Measurements from ENCODE around the gene SOX18. TPM values are rescaled to one million over a fixed set of nuclear protein-coding genes. Genes with fewer than 3 reads are reported as not detected.

Gene SOX18
- total RNA-seq, 4 donors from 2014 or later: 7.5 to 16.9 (median 10.6) TPM

- H3K27me3 ChIP-seq: no peaks in the 10 kb centered on the region
- H3K9me3 ChIP-seq: no peaks in the 10 kb centered on the region
- DNase-seq: no peak
- peaks cover 25 to 31% of the 10 kb centered on the region in 2 donors for H3K36me3 ChIP-seq
- TF ChIP-seq POLR2A (IDR thresholded peaks at IDR 0.05): no peak
- TF ChIP-seq, protein P1, sequence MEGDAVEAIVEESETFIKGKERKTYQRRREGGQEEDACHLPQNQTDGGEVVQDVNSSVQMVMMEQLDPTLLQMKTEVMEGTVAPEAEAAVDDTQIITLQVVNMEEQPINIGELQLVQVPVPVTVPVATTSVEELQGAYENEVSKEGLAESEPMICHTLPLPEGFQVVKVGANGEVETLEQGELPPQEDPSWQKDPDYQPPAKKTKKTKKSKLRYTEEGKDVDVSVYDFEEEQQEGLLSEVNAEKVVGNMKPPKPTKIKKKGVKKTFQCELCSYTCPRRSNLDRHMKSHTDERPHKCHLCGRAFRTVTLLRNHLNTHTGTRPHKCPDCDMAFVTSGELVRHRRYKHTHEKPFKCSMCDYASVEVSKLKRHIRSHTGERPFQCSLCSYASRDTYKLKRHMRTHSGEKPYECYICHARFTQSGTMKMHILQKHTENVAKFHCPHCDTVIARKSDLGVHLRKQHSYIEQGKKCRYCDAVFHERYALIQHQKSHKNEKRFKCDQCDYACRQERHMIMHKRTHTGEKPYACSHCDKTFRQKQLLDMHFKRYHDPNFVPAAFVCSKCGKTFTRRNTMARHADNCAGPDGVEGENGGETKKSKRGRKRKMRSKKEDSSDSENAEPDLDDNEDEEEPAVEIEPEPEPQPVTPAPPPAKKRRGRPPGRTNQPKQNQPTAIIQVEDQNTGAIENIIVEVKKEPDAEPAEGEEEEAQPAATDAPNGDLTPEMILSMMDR (IDR thresholded peaks at IDR 0.05): no peak
- H3K4me3 ChIP-seq (replicated peaks in 1 of 3): no peak overlapping the region
- no peak overlapping the region for H3K27ac ChIP-seq
- peaks cover 7 to 29% of the 10 kb centered on the region in 2 donors for H3K4me1 ChIP-seq
- WGBS, 2 donors: 81 to 82% methylated on average over 11 to 17 of the region's 17 CpGs
- intact Hi-C loops (cut with DNase I): no loop called here
Observed at GRCh38 chr20:64035066-64035932, 14.1 kb downstream of the SOX18 start.

DNA sequence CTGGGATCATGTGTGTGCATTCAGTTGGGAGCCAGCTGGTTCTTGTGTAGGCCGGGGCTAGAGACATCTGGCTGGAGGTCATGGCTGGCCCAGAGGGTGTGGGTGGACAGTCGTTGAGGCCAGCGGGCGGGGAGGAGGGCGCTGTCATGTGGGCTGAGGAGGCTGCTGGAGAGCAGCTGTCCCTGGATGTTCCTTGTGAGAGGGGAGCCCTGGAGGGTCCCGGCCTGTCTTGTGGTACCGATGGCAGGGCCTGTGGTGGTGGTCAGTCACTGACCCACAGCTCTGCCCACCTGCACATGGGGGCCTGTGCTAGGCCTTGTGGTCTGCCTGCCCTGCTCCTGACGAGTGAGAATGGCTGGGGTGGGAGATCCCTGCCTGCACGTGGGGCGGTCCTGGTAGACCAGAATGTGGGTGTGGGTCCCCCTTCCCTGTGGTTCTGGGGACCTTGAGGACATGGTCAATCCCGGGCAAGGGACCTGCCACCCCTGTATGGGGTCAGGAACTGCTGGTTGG lies 15.4 kb downstream of the SOX18 start:
- Histone ChIP-seq H3K27me3 (no peaks in the 10 kb centered on the region), H3K4me1 (peaks cover 7 to 17% of the 10 kb centered on the region in 2 donors), H3K27ac (no peak overlapping the region), H3K4me3 (replicated peaks in 1 of 3) (no peak overlapping the region), H3K36me3 (peaks cover 38 to 42% of the 10 kb centered on the region in 2 donors), H3K9me3 (no peaks in the 10 kb centered on the region)
- DNase-seq: no peak
- intact Hi-C loops (cut with DNase I): no loop called here
- 79 to 87% methylated on average over 7 to 10 of the region's 11 CpGs for WGBS, 2 donors
- no peak for TF ChIP-seq POLR2A (IDR thresholded peaks at IDR 0.05)
- TF ChIP-seq, protein P1 (IDR thresholded peaks at IDR 0.05): no peak

DNA sequence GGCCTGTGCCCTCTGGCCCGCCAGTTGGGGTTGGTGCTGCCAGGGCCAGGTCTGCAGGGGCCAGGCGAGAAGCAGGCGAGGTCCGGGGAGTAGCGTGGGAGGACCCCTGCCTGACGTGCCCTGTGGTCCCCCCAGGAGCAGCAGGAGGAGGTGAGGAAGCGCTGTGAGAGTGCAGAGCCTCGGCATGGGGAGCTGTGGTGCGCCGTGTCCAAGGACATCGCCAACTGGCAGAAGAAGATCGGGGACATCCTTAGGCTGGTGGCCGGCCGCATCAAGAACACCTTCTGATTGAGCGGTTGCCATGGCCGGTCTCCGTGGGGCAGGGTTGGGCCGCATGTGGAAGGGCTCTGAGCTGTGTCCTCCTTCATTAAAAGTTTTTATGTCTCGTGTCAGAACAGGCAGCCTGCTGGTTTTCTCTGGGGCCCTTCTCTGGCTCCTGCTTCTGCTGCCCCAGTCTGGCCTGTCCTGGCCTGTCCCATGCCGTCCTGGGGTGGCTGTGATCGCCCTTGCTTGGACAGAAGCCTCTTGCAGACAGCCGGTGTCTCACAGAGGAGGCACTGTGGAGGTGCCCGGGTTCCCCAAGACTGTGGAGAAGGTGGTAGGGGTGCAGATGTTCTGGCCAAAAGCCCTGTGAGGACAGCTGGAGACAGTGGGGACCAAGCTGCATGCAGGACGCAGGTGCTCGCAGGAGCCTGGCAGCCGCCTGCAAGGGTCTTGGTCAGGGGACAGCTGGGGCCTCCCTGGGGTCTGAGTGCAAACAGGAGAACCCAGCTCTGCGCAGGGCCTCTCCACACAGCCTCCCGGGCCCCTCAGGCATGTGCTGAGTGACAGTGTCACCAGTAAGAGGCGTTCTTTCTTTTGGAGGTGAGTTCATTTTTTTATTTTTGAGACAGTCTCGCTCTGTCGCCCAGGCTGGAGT lies 16.5 kb downstream of the SOX18 start:
- TF ChIP-seq, protein P1 (IDR thresholded peaks at IDR 0.05): no peak
- intact Hi-C loops (cut with DNase I): no loop called here
- no peak for DNase-seq
- Histone ChIP-seq H3K27me3 (no peaks in the 10 kb centered on the region), H3K9me3 (no peaks in the 10 kb centered on the region), H3K27ac (no peak overlapping the region), H3K4me3 (replicated peaks in 1 of 3) (no peak overlapping the region), H3K36me3 (peaks cover 48 to 53% of the 10 kb centered on the region in 2 donors), H3K4me1 (peaks cover 0 to 9% of the 10 kb centered on the region in 2 donors)
- WGBS, 2 donors: 93 to 95% methylated on average over 25 to 27 of the region's 31 CpGs

DNA sequence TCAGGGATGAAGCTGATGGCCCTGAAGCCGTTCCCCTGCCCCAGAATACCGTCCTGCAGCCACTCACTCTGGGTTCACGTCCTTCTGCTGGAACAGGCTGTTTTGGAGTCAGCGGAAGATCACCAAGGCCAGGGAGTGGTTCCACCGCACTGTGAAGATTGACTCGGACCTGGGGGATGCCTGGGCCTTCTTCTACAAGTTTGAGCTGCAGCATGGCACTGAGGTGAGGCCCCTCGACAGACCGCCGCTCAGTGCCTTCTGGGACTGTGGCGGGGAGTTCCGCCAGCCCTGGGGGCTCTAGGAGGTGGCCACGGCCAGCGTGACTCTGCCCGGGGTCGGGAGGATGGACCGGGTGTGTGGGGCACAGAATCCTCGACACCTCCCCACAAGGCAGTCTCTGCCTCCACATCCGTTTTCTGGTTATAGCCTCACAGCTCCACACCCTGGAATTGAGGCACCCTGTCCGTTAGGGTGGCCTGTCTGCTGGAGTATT lies 17.6 kb downstream of the SOX18 start:
- no peak for DNase-seq
- peaks cover 59 to 64% of the 10 kb centered on the region in 2 donors for H3K36me3 ChIP-seq
- no peaks in the 10 kb centered on the region for H3K4me1 ChIP-seq
- H3K27me3 ChIP-seq: no peaks in the 10 kb centered on the region
- no peaks in the 10 kb centered on the region for H3K9me3 ChIP-seq
- no peak overlapping the region for H3K4me3 ChIP-seq (replicated peaks in 1 of 3)
- intact Hi-C loops (cut with DNase I): no loop called here
- H3K27ac ChIP-seq: no peak overlapping the region
- WGBS, 2 donors: 88 to 94% methylated on average over 12 to 19 of the region's 19 CpGs
- TF ChIP-seq POLR2A (IDR thresholded peaks at IDR 0.05): no peak
- TF ChIP-seq, protein P1 (IDR thresholded peaks at IDR 0.05): no peak

Data from thyroid gland (tissue), 4 donors.